Germinal center (tissue), 1 donor: ENCODE results near the gene TXK.

Experiments
- DNase-seq: peaks from one replicate; pipeline ENCODE4 v3.0.0; 2012; ENCODE audit warnings: mixed read lengths, low spot score

The TXK gene

DNA sequence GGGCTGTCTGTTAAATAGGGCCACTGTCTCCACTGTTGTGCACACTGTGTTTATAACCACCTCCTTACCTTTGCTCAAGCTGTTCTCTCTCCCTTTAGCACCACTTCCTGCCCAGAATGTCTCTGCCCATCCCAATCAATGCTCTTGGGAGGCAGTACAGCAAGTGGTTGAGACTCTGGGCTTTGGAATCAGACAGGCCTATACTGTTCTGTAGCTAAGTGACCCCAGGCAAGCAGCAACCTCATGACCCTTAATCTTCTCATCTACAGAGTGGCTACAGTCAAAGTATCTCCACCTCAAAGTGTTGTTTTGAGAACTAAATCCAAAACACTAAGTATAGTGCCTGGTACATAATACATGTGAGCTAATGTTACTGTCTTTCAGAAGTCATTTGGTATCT is 3.8 kb upstream of the TXK start:
- no peak for DNase-seq

DNA sequence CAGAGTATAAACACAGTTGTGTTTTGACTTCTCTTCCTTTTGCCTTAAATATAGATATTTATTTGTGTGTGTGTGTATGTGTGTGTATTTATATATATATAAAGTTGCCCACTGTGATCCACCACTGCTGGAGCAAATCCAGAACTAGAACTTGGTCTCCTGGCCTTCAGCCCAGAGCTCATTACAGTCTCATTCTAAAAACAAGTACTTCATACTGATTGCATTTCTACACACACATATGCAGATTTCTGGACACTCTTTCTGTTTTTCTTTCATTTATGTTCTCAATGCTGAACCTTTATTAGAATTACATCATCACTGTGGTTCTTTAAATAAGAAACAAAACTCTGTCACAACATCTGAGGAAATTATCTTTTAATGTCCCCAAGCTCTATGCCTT is 381 bp downstream of the TXK start:
- DNase-seq = no peak

DNA sequence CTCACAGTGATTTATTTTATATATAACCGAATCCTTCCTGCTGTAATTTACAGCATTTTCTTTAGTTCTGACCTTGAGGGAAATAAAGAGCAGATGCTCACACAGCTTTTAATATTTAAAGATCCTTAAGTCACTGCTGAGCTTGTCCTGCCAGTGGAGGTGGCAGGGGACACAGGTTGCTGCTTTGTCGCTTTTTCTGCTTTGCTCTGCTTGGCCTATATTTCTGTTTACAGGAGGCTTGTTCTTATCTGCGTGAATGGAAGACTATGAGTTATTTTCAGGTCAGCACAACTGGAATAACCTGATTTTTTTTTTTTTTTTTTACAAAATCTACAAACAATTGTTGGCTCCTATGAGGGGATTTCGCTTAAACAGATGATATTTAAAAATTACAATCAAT is 2.3 kb downstream of the TXK start:
- no peak for DNase-seq

DNA sequence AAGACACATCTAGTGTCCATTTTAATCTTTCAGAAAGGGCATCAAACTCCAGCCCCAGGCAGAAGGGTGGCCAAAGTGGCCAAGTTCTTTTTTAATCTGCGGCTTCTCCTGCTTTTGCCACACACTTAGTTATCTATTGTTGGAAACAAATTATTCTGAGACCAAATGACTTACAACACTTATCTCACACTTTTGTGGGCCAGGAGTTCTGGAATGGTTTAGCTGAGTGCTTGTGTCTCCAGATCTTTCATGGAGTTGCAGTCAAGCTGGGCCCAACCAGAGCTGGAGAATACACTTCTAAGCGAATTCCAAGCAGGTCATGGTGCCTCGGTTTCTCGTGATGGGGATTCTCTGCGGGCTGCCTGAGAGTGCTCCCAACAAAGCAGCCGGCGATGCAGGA is 4.0 kb downstream of the TXK start:
- DNase-seq = no peak

DNA sequence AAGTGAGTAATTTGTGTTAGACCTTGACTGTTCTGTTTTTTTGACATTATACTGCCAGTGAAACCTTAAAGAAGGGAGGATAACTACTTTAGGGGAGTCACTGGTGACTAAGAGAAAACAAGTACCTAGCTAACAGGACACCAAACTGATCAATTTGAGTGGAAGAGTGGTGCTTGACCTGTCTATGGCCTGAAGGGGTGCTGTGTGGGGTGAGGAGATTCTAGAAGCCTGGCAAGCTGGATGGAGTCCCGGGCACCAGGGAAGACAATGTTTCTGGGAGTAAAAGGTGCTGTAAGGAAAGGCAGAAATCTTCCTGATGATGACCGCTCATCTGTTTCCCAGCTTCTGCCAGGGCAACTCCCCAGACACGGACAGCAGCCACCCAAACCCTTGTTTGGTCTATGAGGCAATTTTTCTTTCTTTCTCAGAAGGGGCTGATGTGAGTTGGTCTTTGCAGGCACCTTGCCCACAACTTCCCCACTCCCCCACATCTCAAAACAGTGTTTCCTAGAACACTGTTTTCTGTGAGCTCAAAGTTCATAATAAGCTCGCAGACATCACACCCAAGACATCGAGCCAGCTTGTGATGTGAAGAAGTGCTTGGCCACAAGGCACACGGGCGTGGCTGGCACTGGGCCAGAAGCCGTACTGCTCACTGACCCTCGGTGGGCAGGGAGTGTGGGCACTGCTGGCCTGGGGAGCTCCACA is 4.6 kb downstream of the TXK start:
- DNase-seq = no peak

DNA sequence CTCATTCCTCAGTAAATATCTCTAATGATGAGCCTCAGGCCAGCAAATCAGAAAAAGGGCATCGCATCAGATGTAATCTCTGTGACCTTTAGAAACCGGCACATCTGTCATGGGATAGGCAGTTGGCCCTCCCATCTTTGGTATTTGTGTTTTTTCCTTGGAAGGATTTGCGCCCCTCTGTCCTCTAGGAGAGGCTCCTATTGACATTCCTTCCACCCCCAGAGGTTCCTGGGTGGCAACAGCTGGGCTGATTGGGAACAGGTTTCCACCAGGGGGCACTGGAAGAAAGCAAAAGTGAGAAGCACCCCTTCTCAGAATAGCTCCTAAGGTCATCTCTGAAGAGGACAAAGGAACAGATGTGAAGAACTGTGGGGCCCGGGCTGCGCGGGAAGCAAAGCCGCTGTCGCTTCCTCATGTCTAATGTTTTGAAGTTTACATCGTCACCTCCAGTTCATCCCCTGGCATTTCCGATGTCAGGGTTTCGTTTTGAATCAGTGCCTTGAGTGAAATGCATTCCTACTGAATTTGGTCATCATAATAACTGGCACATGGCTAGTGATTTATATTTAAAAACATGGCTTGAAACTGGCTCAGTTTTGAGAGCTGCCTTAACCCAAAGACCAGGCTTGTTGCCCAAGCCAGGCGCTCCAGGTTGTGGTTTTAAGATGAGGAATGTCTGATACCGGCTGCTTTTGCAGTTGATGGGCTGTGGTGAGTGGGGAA is 6.2 kb downstream of the TXK start:
- peak; percentile 61 for DNase-seq

DNA sequence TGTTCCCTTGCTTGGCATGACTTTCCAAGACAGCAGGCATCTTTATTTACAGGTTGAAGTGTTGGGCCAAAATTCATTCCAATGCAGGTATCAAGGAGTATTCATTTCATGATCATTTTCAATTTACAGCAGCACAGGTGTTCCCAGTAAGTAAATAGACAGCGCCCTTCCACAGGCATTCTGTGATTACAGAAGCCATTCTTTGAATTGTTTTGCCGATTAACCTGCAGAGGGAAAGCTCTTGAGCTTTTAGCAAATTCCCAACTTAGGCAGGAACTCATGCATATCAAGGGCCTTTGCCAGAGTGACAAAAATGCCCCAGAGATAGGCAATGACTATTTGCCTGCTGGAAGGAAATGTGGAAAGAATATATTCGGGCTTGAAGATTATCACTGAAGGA is 6.8 kb downstream of the TXK start:
- no peak for DNase-seq

DNA sequence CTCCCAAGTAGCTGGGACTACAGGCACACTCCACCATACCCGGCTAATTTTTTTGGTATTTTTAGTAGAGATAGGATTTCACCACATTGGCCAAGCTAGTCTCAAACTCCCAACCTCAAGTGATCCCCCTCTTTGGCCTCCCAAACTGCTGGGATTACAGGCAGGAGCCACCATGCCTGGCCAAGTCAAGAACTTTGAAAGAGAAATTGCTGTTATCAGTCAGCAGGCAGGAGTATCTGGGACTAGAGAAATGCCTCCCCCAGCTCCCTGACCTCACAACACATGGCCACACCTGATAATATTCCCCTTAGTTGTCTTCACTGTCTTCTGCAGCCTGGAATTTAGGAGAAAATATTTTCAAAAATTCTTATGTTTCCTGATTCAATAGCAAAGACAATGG is 7.4 kb downstream of the TXK start:
- DNase-seq = no peak

DNA sequence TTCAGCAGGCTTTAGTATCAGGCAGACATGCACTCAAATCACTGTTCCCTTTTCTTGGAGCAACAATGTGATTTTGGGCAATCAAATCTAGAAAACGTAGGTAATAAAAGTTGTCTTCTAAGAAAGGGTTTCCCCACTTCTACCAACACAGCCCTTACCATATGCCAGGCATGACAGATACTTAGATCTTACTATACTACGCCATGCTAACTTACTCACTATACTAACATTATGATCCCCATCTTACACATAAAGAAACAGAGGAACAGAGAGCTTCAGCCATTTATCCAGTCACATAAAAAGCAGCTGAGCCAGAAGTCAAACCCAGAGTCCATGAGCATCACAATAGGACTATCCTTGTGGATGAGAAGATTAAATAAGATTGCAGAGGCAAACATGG is 9.2 kb downstream of the TXK start:
- no peak for DNase-seq

DNA sequence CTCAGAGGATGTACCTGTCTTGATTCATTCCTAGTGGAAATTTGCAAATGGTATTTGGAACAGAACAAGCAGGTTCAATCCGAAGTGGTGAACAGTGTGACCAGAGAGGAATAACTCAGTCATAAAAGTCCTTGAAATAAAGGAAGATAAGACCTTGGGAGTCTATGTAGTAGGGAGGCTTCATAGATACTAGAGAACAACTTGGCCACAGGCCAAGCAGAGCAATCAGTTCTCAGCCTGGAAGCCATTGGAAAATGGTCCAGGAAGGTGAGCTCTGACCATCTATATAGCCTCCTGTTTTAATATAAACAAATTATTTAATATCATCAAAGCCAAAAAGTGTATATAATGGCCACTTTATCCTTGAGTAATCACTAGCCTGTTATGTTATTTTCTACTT is 11.3 kb downstream of the TXK start:
- DNase-seq = no peak

DNA sequence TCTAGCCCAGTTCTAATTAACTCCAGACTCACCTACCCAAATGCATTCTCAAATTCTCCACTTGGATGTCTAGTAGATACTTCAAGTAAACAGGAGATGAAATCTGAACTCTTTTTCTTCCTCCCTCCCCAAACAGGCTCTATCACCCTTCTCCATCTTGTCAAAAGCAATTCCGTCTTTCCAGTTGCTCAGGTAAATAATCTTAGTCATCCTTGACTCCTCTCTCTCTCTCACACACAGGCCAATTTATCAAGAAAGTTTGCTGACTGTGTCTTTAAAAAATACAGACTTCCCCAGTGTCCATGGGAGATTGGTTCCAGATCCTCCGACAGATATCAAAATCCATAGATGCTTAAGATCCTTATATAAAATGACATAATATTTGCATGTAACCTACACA is 12.9 kb downstream of the TXK start:
- no peak for DNase-seq

DNA sequence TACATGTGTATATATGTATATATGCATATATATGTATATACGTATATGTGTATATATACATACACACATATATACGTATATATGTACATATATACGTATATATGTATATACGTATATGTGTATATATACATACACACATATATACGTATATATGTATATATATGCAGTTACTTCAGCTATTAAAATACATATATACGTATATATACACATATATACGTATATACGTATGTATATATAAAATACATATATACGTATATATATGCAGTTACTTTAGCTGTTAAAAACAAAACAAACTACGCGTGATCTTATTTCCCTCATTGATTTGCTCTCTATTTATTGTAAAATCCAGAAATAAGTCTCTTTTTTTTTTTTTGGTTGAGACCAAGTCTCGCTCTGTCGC is 13.9 kb downstream of the TXK start:
- no peak for DNase-seq

DNA sequence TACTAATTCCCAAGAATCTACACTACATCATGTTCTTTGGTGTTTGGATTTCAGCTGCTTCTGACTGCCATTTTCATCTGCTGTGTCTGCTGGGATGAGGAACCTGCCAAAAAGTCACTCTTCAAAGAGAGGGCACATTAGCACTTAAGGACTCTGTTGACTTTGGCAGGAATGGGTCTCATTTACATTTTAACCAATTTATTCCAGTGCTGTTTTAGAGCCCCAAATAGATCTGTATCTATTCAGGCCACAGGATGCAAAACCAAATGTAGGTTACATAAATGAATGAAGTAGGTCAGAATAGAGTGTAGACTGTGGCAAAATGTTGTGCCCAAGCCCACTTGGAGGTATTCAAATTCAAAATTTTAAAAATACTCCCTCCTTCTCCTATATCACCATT is 14.4 kb downstream of the TXK start:
- DNase-seq = no peak

DNA sequence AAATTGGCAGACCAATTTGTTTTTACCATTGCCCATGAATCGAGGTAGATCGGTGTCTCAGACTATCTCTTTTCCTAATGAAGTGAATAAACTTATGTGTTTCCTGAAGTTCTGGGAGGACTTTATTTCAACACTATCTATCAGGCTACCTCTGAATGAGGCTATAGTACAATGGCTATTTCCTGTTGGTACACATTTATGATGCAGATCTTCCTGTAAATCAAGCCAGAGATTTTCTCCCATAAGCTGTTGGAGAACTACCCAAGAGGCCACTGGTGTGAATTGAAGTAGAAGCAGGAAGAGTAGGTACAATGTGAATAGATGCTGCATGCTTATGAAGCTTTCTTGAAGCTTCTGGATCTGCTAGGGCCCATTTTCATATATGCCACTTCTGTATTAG is 16.0 kb downstream of the TXK start:
- no peak for DNase-seq

DNA sequence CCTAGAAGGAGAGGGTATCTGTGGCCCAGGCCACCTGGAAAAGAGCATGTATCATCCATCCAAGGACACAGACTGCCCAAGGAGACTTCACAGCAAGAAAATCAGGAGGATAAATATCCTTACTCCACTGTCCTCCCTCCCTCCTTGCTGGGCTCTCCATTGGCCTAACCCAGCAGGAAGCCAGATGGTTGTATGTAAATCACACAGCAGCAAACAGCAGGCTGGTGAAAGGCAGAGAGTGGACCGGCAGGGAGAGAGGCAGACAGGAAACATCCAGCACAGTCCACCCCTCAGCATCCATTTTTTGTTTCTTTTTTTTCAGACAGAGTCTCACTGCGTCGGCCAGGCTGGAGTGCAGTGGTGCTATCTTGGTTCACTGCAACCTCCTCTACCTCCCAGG is 17.5 kb downstream of the TXK start:
- no peak for DNase-seq

DNA sequence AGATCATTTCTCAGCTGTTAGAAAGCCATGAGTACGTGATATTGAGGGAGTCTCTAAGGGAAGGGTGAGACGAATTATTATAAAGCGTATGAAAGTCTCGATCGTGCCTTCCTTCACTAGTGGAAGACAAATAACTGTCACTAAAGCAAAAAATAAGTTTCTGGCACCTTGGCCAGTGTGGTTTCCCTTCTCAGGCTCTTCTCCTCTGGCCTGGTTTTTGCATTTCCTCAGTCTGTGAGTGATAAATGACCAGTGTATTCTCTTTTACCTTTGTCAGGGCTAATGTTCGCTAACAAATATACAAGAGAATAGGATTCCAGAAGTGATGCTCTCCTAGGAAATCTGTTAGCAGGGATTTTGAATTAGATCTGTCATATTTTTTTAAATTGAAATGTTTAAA is 19.6 kb downstream of the TXK start:
- DNase-seq = no peak

DNA sequence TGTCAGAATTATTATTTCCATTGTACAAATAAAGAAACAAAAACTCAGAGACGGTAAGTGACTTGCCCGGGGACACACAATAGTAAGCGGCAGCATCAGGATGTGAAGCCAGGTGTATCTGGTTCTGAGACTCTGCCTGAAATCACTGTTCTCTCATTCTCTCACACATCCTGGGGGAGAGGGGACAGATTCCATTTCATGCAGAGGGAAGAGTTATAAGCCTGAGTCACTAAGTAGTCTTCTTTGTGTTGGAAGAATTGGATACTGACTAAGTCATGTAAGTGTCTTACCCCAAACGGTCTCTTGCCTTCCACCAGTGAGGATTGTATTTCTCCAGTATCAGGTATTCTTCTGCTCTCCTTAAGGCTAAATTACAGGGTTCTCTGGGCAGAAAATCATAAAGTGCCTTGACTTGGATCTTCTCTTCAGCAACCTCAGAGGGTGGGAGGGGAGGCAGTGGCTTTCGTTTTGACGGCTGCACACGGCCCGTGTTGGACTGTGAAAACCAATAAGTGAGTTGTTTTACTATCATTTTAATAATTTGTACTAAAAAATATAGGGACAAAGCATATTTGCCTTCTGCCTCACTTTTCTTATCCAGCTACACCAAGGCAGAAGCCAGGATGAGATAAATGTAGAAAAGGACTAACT is 21.9 kb downstream of the TXK start:
- DNase-seq = no peak

DNA sequence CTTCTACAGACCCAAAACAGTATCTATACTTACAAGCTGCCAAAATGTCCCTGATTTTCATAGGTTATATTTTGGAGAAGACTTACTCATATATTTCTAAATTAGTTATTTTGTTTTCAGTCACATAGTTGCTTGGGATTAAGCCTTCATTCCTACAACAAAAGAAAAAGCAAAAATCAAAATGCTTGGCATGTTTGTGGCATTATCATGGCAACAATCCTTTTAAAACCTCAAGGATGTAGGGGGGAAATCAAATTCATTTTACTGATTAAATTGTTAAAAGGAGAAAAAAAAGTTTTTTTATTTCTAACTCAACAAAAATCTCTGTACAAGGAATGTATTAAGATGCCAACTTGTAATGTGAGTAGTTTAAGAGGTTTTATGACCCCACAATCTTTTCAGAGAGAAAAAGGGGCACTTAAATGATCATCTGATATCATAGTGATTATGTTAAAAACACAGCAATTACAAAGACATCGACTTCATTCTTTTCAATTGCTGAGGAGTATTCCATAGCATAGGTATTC is 23.5 kb downstream of the TXK start:
- DNase-seq = no peak

DNA sequence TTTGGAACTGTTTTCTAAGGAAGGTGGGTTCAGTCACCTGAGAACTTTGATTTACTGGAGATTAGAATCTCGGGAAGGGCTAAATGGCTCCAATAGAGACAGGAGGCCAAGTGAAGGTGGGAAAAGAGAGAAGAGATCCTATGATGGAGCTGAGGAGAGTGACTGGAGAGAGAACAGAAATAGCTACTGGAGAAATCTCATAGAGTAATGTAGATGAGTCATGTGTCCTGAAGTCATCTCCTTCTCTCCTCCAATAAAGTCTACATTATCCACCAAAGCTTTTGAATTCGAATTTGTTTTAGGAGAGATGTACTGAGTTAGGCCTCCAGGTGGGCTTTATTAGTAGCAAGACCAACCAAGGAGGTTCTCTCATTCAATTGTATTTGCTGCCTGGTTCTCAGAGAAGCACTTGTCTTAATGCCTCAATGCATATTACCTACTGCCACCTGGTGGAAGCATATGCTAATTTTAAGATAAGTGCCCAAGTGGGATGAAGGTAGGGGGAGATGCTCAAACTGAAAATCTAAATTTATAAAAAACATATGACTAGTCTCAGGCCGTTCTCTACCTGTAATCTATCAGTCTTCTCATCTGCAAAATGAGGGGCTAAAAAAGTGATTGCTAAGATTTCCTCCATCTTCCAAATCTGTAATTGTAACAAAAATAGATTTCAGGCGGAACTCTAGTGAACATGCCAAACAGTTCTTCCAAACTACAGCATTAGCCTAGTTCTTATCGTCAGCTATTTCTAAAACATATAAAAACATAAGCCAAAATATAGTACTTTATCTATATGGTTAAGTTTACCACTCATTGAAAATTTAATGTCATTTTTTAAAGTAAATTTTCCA is 24.4 kb downstream of the TXK start:
- peak; percentile 48 for DNase-seq

DNA sequence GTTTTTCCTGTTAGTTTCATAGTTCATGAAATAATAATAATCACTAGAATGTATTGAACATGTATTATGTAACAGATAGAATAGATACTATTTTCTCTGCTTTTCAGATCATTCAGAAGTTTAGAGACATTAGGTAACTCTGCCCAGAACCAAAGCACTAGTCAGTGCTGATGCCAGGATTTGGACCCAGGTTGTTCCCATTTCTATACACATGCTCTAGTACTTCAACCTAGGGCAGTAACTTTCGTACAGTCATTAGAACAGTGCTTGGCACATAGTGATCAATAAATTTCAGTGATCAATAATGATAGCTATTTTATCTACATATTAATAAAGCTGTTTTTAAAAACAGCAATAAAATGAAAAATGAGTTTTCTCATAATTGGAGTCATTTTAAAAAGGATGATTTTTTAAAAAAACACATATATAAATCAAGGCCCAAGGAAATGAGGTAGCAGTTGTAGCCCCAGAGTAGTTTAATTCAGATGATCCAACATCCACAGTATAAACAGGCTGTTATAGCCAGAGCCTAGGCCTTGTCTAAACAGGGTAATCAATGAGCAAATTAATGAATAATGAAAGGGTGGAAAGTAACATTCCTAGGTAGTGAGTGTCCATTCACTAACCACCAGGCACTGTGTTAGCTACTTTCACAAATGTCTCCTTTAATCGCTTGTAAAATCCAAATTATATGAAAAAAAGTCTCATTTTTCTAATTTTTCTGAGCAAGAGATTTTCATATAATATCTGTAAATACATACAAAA is 25.6 kb downstream of the TXK start:
- no peak for DNase-seq

DNA sequence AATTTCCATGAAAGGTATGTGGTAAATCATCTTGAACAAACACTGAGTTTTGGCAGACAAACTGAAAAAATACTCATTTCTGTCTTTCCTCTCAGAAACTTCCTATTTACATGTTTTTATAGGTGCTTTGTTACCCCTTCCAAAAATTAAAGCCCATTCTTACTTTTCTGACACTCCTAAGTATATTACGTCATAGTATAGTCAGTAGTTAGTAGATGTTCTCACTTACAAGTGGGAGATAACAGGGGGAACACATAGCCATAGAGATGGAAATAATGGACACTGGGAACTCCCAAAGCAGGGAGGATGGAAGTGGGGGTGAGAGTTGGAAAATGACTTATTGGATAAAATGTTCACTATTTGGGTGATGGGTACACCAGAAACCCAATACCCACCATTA is 28.8 kb downstream of the TXK start:
- DNase-seq = no peak
